Thyroid gland (tissue), 4 donors: Measurements from ENCODE around the gene OR3A3.
"Not testable (repeated sequence)": the region's sequence is repeated elsewhere in the genome, so short reads cannot be mapped to it uniquely, and the experiment has no call there.

Experiments used
- CTCF ChIP-seq, 6 experiments: fragments of 200-600 bp in 3 of 6; fragments of 450-650 bp in 3 of 6; sonication (generic) in 3 of 6; IDR thresholded peaks; one replicate each; pipeline ENCODE4 v1.5.1; 2016 to 2019; ENCODE audit warnings: antibody characterized with exemption in 6 of 6, mild to moderate bottlenecking in 2 of 6, inconsistent platforms in 1 of 6, moderate library complexity in 1 of 6
- POLR2A ChIP-seq, 2 donors: fragments of 450-650 bp; IDR thresholded peaks; one replicate each; pipeline ENCODE4 v1.6.1; 2017; ENCODE audit warnings: antibody characterized with exemption in 2 of 2, mild to moderate bottlenecking in 2 of 2, moderate library complexity in 1 of 2

GRCh38 chr17:3466355-3466754, 55.2 kb downstream of the OR3A3 start:
- TF ChIP-seq CTCF, POLR2A (IDR thresholded peaks at IDR 0.05): not testable (repeated sequence)
